ENCODE results near the gene ABCC5. TPM values are rescaled to one million over a fixed set of nuclear protein-coding genes. Genes with fewer than 3 reads are reported as not detected.
A peak's percentile ranks its signal among the peaks of the same experiment; 100 is the strongest.

The ABCC5 gene
- total RNA-seq, result 10 to 100 TPM; 61.5 to 77.9 TPM
- 35.2 TPM for polyA plus RNA-seq (ENCODE audit: insufficient read depth, low read depth, low replicate concordance)
- long read RNA-seq, donor 1, full-length matches to known transcripts, result 8 of 8 reads
- long read RNA-seq, donor 1, partial matches to known transcripts, result 0 of 8 reads
- long read RNA-seq, donor 1, other reads (novel, unspliced or antisense), result 0 of 8 reads
- long read RNA-seq, donor 2, full-length matches to known transcripts, result 4 of 4 reads
- long read RNA-seq, donor 2, partial matches to known transcripts, result 0 of 4 reads
- long read RNA-seq, donor 2, other reads (novel, unspliced or antisense), result 0 of 4 reads

- TF ChIP-seq CTCF (IDR thresholded peaks at IDR 0.05) (peak in 1 of 3 experiments; percentile 56), POLR2A (IDR thresholded peaks at IDR 0.05) (no peak)
- Histone ChIP-seq H3K9me3 (no peaks in the 10 kb centered on the region), H3K27ac (peak within 1 kb of the TSS; percentile 8 to 81), H3K4me1 (peaks cover 15% of the 10 kb centered on the region), H3K36me3 (ENCODE audit: low read depth, missing control alignments) (no peaks in the 10 kb centered on the region), H3K27me3 (no peaks in the 10 kb centered on the region), H3K4me3 (peak within 1 kb of the TSS; percentile 86 to 99)
- 0% methylated on average over 34 to 48 of the region's 55 CpGs for WGBS, 2 donors
- intact Hi-C loops (cut with DNase I; ENCODE audit: low total_unique reads), result loop anchor here (10.0 kb wide), 1 partner anchor 123 kb away; no protein-coding TSS in a partner anchor
- peak; percentile 96 for DNase-seq
Measured at GRCh38 chr3:184017672-184018423, at the start of gene ABCC5. ABCC5 (minus strand) TSS chr3:184017884; CDS start chr3:184014392, 3,492 bp downstream.

- H3K4me3 ChIP-seq, result no peak overlapping the region
- no peak for TF ChIP-seq CTCF (IDR thresholded peaks at IDR 0.05)
- TF ChIP-seq POLR2A (IDR thresholded peaks at IDR 0.05), result no peak
- intact Hi-C loops (cut with DNase I; ENCODE audit: low total_unique reads), result no loop called here
- no peaks in the 10 kb centered on the region for H3K27me3 ChIP-seq
- H3K4me1 ChIP-seq, result no peaks in the 10 kb centered on the region
- DNase-seq, result no peak
- no peak overlapping the region for H3K27ac ChIP-seq
- no peaks in the 10 kb centered on the region for H3K36me3 ChIP-seq (ENCODE audit: low read depth, missing control alignments)
- no peaks in the 10 kb centered on the region for H3K9me3 ChIP-seq
- 65 to 83% methylated on average over 2 of the region's 2 CpGs for WGBS, 2 donors
Measured at GRCh38 chr3:184066211-184066610, 48.5 kb upstream of the ABCC5 start.

GRCh38 chr3:184062637-184063036, 45.0 kb upstream of the ABCC5 start:
- TF ChIP-seq POLR2A (IDR thresholded peaks at IDR 0.05) (no peak), CTCF (IDR thresholded peaks at IDR 0.05) (no peak)
- no peaks in the 10 kb centered on the region for H3K4me1 ChIP-seq
- intact Hi-C loops (cut with DNase I; ENCODE audit: low total_unique reads), result no loop called here

GRCh38 chr3:184059424-184059823, 41.7 kb upstream of the ABCC5 start:
- WGBS, 2 donors, result 57 to 78% methylated on average over 7 of the region's 7 CpGs
- Histone ChIP-seq H3K27me3 (no peaks in the 10 kb centered on the region), H3K27ac (no peak overlapping the region), H3K9me3 (no peaks in the 10 kb centered on the region), H3K4me1 (no peaks in the 10 kb centered on the region), H3K36me3 (ENCODE audit: low read depth, missing control alignments) (no peaks in the 10 kb centered on the region), H3K4me3 (no peak overlapping the region)
- intact Hi-C loops (cut with DNase I; ENCODE audit: low total_unique reads), result no loop called here
- DNase-seq, result no peak
- TF ChIP-seq POLR2A (IDR thresholded peaks at IDR 0.05), result no peak
- TF ChIP-seq CTCF (IDR thresholded peaks at IDR 0.05), result no peak

More at GRCh38 chr3:184062637-184063036, 45.0 kb upstream of the ABCC5 start:
- no peaks in the 10 kb centered on the region for H3K36me3 ChIP-seq (ENCODE audit: low read depth, missing control alignments)
- H3K9me3 ChIP-seq, result no peaks in the 10 kb centered on the region
- DNase-seq, result no peak
- no peak overlapping the region for H3K27ac ChIP-seq
- no peak overlapping the region for H3K4me3 ChIP-seq
- no peaks in the 10 kb centered on the region for H3K27me3 ChIP-seq
